Measurements from ENCODE around the gene UNK.

UNK gene

DNA sequence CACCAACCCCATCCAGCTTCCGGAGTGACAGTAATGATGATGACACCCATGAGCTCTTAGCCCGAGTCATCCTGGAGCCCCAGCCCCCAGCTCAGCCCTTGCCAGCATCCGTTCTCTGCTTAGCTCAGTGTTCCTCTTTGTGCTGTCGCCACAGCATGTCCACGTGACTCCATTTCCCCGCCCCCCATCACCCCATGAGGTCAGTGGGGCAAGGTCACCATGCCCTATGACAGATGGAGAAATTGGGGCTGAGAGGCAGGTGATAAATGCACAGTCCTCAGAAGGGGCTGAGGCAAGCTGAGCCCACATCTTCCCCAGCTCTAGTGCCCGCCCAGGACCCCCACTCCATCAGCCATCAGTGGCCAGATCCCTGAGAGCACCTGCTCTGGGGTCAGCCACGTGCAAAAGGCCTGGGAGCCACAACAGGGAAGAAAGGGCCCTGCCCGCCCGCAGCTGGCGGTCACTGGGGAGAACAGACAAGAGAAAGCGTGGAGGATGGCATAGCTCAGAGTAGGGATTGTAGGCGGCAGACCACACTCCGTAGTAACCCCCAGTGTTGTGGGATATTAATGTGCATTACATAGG is 46.3 kb upstream of the UNK start:
- Histone ChIP-seq H3K9ac (ENCODE audit: low read length) (no peak overlapping the region), H3F3A (ENCODE audit: insufficient read depth, low read length) (no peaks in the 10 kb centered on the region), H3K36me3 (ENCODE audit: insufficient read depth, low read length) (no peaks in the 10 kb centered on the region), H3K4me1 (ENCODE audit: insufficient read depth, low read length, severe bottlenecking) (peaks cover 18% of the 10 kb centered on the region), H4K20me1 (ENCODE audit: insufficient read depth, low read length) (no peaks in the 10 kb centered on the region), H2AFZ (ENCODE audit: low read length) (no peak overlapping the region), H3K4me2 (ENCODE audit: low read length) (peak overlapping the region; percentile 18; the same call in 1 of the 2 replicates), H3K79me2 (ENCODE audit: insufficient read depth, low read length) (no peaks in the 10 kb centered on the region), H3K27ac (ENCODE audit: low read depth, low read length, poor library complexity, severe bottlenecking) (no peak overlapping the region), H3K9me3 (ENCODE audit: low read length) (no peaks in the 10 kb centered on the region), H3K4me3 (ENCODE audit: low read depth, low read length, poor library complexity, severe bottlenecking) (no peak overlapping the region), H3K9me2 (ENCODE audit: low read depth, low read length) (no peaks in the 10 kb centered on the region), H3K27me3 (ENCODE audit: insufficient read depth, low read length) (peaks cover 5% of the 10 kb centered on the region)
- TF ChIP-seq, protein P1, sequence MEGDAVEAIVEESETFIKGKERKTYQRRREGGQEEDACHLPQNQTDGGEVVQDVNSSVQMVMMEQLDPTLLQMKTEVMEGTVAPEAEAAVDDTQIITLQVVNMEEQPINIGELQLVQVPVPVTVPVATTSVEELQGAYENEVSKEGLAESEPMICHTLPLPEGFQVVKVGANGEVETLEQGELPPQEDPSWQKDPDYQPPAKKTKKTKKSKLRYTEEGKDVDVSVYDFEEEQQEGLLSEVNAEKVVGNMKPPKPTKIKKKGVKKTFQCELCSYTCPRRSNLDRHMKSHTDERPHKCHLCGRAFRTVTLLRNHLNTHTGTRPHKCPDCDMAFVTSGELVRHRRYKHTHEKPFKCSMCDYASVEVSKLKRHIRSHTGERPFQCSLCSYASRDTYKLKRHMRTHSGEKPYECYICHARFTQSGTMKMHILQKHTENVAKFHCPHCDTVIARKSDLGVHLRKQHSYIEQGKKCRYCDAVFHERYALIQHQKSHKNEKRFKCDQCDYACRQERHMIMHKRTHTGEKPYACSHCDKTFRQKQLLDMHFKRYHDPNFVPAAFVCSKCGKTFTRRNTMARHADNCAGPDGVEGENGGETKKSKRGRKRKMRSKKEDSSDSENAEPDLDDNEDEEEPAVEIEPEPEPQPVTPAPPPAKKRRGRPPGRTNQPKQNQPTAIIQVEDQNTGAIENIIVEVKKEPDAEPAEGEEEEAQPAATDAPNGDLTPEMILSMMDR (IDR thresholded peaks at IDR 0.05; ENCODE audit: low read length) = no peak
- no peak for TF ChIP-seq EZH2 (IDR thresholded peaks at IDR 0.05; ENCODE audit: borderline replicate concordance, low read length)

DNA sequence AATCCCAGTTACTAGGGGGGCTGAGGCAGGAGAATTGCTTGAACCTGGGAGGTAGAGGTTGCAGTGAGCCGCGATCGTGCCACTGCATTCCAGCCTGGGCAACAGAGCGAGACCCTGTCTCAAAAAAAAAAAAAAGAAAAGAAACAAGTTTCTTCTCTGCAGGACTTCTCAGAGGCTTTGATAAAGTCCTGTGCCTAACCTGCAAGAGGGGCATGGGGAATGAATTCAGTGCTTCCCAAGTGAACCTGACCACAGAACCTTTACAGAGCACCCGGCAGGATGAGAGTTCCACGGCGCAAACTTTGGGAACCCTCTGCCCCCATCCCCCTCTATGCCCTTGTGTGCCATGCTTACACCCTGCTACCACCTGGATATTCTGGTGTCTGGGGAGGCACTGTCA is 45.4 kb upstream of the UNK start:
- Histone ChIP-seq H3K4me2 (ENCODE audit: low read length) (no peak overlapping the region), H3K9ac (ENCODE audit: low read length) (no peak overlapping the region), H3K79me2 (ENCODE audit: insufficient read depth, low read length) (no peaks in the 10 kb centered on the region), H3K27me3 (ENCODE audit: insufficient read depth, low read length) (peaks cover 5% of the 10 kb centered on the region), H3K9me2 (ENCODE audit: low read depth, low read length) (no peaks in the 10 kb centered on the region), H3F3A (ENCODE audit: insufficient read depth, low read length) (no peaks in the 10 kb centered on the region), H3K4me3 (ENCODE audit: low read depth, low read length, poor library complexity, severe bottlenecking) (no peak overlapping the region), H4K20me1 (ENCODE audit: insufficient read depth, low read length) (no peaks in the 10 kb centered on the region), H3K27ac (ENCODE audit: low read depth, low read length, poor library complexity, severe bottlenecking) (no peak overlapping the region), H2AFZ (ENCODE audit: low read length) (no peak overlapping the region), H3K9me3 (ENCODE audit: low read length) (no peaks in the 10 kb centered on the region), H3K36me3 (ENCODE audit: insufficient read depth, low read length) (no peaks in the 10 kb centered on the region), H3K4me1 (ENCODE audit: insufficient read depth, low read length, severe bottlenecking) (peaks cover 18% of the 10 kb centered on the region)
- TF ChIP-seq, protein P1 (IDR thresholded peaks at IDR 0.05; ENCODE audit: low read length) = no peak
- TF ChIP-seq EZH2 (IDR thresholded peaks at IDR 0.05; ENCODE audit: borderline replicate concordance, low read length) = no peak

DNA sequence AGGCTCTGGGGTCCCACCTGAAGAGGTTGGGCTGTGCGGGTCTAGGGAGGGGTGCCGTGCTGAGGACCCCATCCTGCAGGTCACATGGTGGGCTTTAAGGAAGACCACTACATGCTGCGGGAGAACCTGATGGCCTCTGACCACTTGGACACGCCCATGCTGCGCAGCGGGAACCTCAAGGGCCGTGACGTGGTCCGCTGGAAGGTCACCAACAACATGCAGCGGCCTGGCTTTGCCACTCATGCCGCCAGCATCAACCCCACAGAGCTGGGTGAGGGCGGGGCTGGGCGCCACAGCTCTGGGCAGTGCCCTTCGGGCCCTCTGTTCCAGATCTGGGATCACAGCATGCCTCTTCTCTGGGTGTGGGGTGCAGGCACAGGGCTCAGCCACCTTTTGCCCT is 44.8 kb upstream of the UNK start:
- Histone ChIP-seq H3K27ac (ENCODE audit: low read depth, low read length, poor library complexity, severe bottlenecking) (no peak overlapping the region), H3K4me2 (ENCODE audit: low read length) (no peak overlapping the region), H3K4me1 (ENCODE audit: insufficient read depth, low read length, severe bottlenecking) (peaks cover 13% of the 10 kb centered on the region), H3K9me2 (ENCODE audit: low read depth, low read length) (no peaks in the 10 kb centered on the region), H3K36me3 (ENCODE audit: insufficient read depth, low read length) (no peaks in the 10 kb centered on the region), H3K27me3 (ENCODE audit: insufficient read depth, low read length) (peaks cover 5% of the 10 kb centered on the region), H3K4me3 (ENCODE audit: low read depth, low read length, poor library complexity, severe bottlenecking) (no peak overlapping the region), H3K9ac (ENCODE audit: low read length) (no peak overlapping the region), H3K79me2 (ENCODE audit: insufficient read depth, low read length) (no peaks in the 10 kb centered on the region), H2AFZ (ENCODE audit: low read length) (no peak overlapping the region), H4K20me1 (ENCODE audit: insufficient read depth, low read length) (no peaks in the 10 kb centered on the region), H3K9me3 (ENCODE audit: low read length) (no peaks in the 10 kb centered on the region), H3F3A (ENCODE audit: insufficient read depth, low read length) (no peaks in the 10 kb centered on the region)
- TF ChIP-seq, protein P1 (IDR thresholded peaks at IDR 0.05; ENCODE audit: low read length) = no peak
- no peak for TF ChIP-seq EZH2 (IDR thresholded peaks at IDR 0.05; ENCODE audit: borderline replicate concordance, low read length)

Data from OCI-LY1 (cell line).